H9 (cell line): ENCODE data around the gene HECW1. TPM values are rescaled to one million over a fixed set of nuclear protein-coding genes. Genes with fewer than 3 reads are reported as not detected.

Experiments used
- DNase-seq: peaks from one replicate; pipeline ENCODE4 v3.0.0-alpha.2; 2017
- H2AFZ ChIP-seq: one replicate; pipeline ENCODE4 v1.6.1; 2013; ENCODE audit warnings: mild to moderate bottlenecking, low read length, control low read depth, moderate library complexity
- H2AK5ac ChIP-seq: 2 replicates; pipeline ENCODE4 v1.6.1; 2013; ENCODE audit warnings: low read length, control low read depth, mixed read lengths; ENCODE audit not compliant: insufficient read length
- H2BK120ac ChIP-seq: one replicate; pipeline ENCODE4 v1.6.1; 2013; ENCODE audit warnings: low read depth, mild to moderate bottlenecking, low read length, control low read depth, inconsistent platforms; ENCODE audit not compliant: poor library complexity, severe bottlenecking
- H2BK12ac ChIP-seq: 2 replicates; pipeline ENCODE4 v1.6.1; 2013; ENCODE audit warnings: low read length, control low read depth, mixed read lengths, low read depth; ENCODE audit not compliant: insufficient read length
- H2BK15ac ChIP-seq: 2 replicates; pipeline ENCODE4 v1.6.1; 2013; ENCODE audit warnings: low read depth, low read length, control low read depth
- H2BK20ac ChIP-seq: one replicate; pipeline ENCODE4 v1.6.1; 2013; ENCODE audit warnings: low read depth, mild to moderate bottlenecking, low read length, control low read depth, inconsistent platforms; ENCODE audit not compliant: poor library complexity, severe bottlenecking
- H2BK5ac ChIP-seq: 2 replicates; pipeline ENCODE4 v1.6.1; 2013; ENCODE audit warnings: low read length, control low read depth, mixed read lengths; ENCODE audit not compliant: insufficient read length
- H3K14ac ChIP-seq: 2 replicates; pipeline ENCODE4 v1.6.1; 2013; ENCODE audit warnings: low read length, control low read depth; ENCODE audit not compliant: insufficient read depth
- H3K18ac ChIP-seq: 2 replicates; pipeline ENCODE4 v1.6.1; 2013; ENCODE audit warnings: low read depth, mild to moderate bottlenecking, mixed read lengths, low read length, control low read depth; ENCODE audit not compliant: insufficient read length
- H3K23ac ChIP-seq: 2 replicates; pipeline ENCODE4 v1.6.1; 2013; ENCODE audit warnings: low read length, control low read depth, mixed read lengths, low read depth; ENCODE audit not compliant: insufficient read length
- H3K23me2 ChIP-seq: 2 replicates; pipeline ENCODE4 v1.6.1; 2013; ENCODE audit warnings: low read depth, mild to moderate bottlenecking, mixed read lengths, low read length, control low read depth; ENCODE audit not compliant: insufficient read length, poor library complexity, severe bottlenecking
- H3K27ac ChIP-seq: 2 replicates; pipeline ENCODE4 v1.5.1; 2013; ENCODE audit warnings: low read length, control low read depth, mixed read lengths, low read depth; ENCODE audit not compliant: insufficient read length
- H3K27me3 ChIP-seq: 2 replicates; pipeline ENCODE4 v1.6.1; 2013; ENCODE audit warnings: low read length, control low read depth, inconsistent platforms; ENCODE audit not compliant: insufficient read depth
- H3K4ac ChIP-seq: 2 replicates; pipeline ENCODE4 v1.6.1; 2013; ENCODE audit warnings: low read depth, mild to moderate bottlenecking, control low read depth, inconsistent platforms, low read length, moderate library complexity
- H3K4me1 ChIP-seq: 2 replicates; pipeline ENCODE4 v1.6.1; 2013; ENCODE audit warnings: low read length, control low read depth, inconsistent platforms; ENCODE audit not compliant: insufficient read depth
- H3K4me2 ChIP-seq: 2 replicates; pipeline ENCODE4 v1.6.1; 2013; ENCODE audit warnings: low read length, control low read depth, mixed read lengths; ENCODE audit not compliant: insufficient read length, insufficient read depth
- H3K56ac ChIP-seq: 2 replicates; pipeline ENCODE4 v1.6.1; 2013; ENCODE audit warnings: low read depth, mild to moderate bottlenecking, mixed read lengths, low read length, control low read depth; ENCODE audit not compliant: insufficient read length
- H3K79me1 ChIP-seq: 2 replicates; pipeline ENCODE4 v1.6.1; 2013; ENCODE audit warnings: low read depth, mild to moderate bottlenecking, moderate library complexity, low read length, control low read depth, inconsistent platforms; ENCODE audit not compliant: insufficient read depth, poor library complexity, severe bottlenecking
- H3K79me2 ChIP-seq: 2 replicates; pipeline ENCODE4 v1.6.1; 2013; ENCODE audit warnings: low read length, control low read depth, inconsistent platforms; ENCODE audit not compliant: insufficient read depth
- H3K9ac ChIP-seq: 2 replicates; pipeline ENCODE4 v1.6.1; 2013; ENCODE audit warnings: low read length, control low read depth, mixed read lengths; ENCODE audit not compliant: insufficient read length; ENCODE audit errors: extremely low read depth
- H3K9me3 ChIP-seq: one replicate; pipeline ENCODE4 v1.6.1; 2013; ENCODE audit warnings: low read depth, low read length, inconsistent platforms; ENCODE audit not compliant: control insufficient read depth
- H3T11ph ChIP-seq: one replicate; pipeline ENCODE4 v1.6.1; 2013; ENCODE audit warnings: mild to moderate bottlenecking, low read length, control low read depth, inconsistent platforms
- H4K20me1 ChIP-seq: one replicate; pipeline ENCODE4 v1.6.1; 2013; ENCODE audit not compliant: control insufficient read depth, insufficient read length, insufficient read depth
- H4K5ac ChIP-seq: 2 replicates; pipeline ENCODE4 v1.6.1; 2013; ENCODE audit warnings: low read depth, mild to moderate bottlenecking, mixed read lengths, low read length, control low read depth; ENCODE audit not compliant: insufficient read length
- H4K8ac ChIP-seq: replicated peaks from 2 replicates; pipeline ENCODE4 v1.6.1; 2013; ENCODE audit warnings: low read length, control low read depth, mixed read lengths, low read depth; ENCODE audit not compliant: insufficient read length
- H4K91ac ChIP-seq: 2 replicates; pipeline ENCODE4 v1.6.1; 2013; ENCODE audit warnings: low read depth, mild to moderate bottlenecking, moderate library complexity, mixed read lengths, low read length, control low read depth; ENCODE audit not compliant: insufficient read length
- H3K27ac Mint-ChIP-seq, 3 experiments: 2 replicates in 2 of 3; 3 replicates in 1 of 3; pipeline ENCODE4 v1.8.0; 2020 to 2021; ENCODE audit warnings: mixed read lengths in 3 of 3, mild to moderate bottlenecking in 1 of 3, moderate library complexity in 1 of 3
- H3K27me3 Mint-ChIP-seq: 2 replicates; pipeline ENCODE4 v1.8.0; 2021; ENCODE audit warnings: low read depth, mild to moderate bottlenecking, moderate library complexity, mixed read lengths
- H3K36me3 Mint-ChIP-seq, 3 experiments: 2 replicates in 2 of 3; 3 replicates in 1 of 3; pipeline ENCODE4 v1.8.0; 2020 to 2021; ENCODE audit warnings: low read depth in 3 of 3, mixed read lengths in 3 of 3; ENCODE audit not compliant: insufficient read depth in 1 of 3
- H3K4me1 Mint-ChIP-seq, 2 experiments: 2 replicates each; pipeline ENCODE4 v1.8.0; 2020; ENCODE audit warnings: mixed read lengths in 2 of 2
- H3K4me3 Mint-ChIP-seq, 2 experiments: 2 replicates in 1 of 2; 3 replicates in 1 of 2; pipeline ENCODE4 v1.8.0; 2020 to 2021; ENCODE audit warnings: mild to moderate bottlenecking in 2 of 2, mixed read lengths in 2 of 2, moderate library complexity in 1 of 2
- H3K9me3 Mint-ChIP-seq, 2 experiments: 2 replicates in 1 of 2; 3 replicates in 1 of 2; pipeline ENCODE4 v1.8.0; 2020; ENCODE audit warnings: mild to moderate bottlenecking in 2 of 2, mixed read lengths in 2 of 2, moderate library complexity in 1 of 2
- CTCF ChIP-seq: fragments of 200-600 bp; sonication (generic); conservative IDR thresholded peaks from 3 replicates; pipeline ENCODE4 v1.8.0; 2021; ENCODE audit warnings: antibody characterized with exemption, mild to moderate bottlenecking
- WGBS: extraction: QIAGEN DNeasy Blood & Tissue Kit; methylation state at CpG from one replicate; pipeline ENCODE4 v1.1.7; 2013; ENCODE audit warnings: missing lambda C conversion rate, low lambda C conversion rate, mixed read lengths; ENCODE audit not compliant: insufficient read length; ENCODE audit errors: extremely low coverage; 5-methylcytosine and 5-hydroxymethylcytosine counted together
- total RNA-seq: library from RNA; stranded (reverse); gene quantifications from 2 replicates; pipeline ENCODE4 v1.2.1, GENCODE V29; 2021

HECW1 gene
- total RNA-seq, 1 experiment from 2014 or later: 5.0 TPM

- Histone ChIP-seq H2BK120ac (no peak overlapping the region), H4K8ac (no peak overlapping the region), H2AK5ac (no peak overlapping the region), H2BK15ac (no peak overlapping the region), H2AFZ (no peak overlapping the region), H3K18ac (no peak overlapping the region), H2BK20ac (no peak overlapping the region), H3K79me1 (no peaks in the 10 kb centered on the region), H3K4me2 (no peak overlapping the region), H3K27me3 (no peaks in the 10 kb centered on the region), H3K9ac (no peak overlapping the region), H3K9me3 (no peaks in the 10 kb centered on the region), H3K23ac (no peak overlapping the region), H2BK12ac (no peak overlapping the region), H3T11ph (no peak overlapping the region), H3K23me2 (no peaks in the 10 kb centered on the region), H3K27ac (no peak overlapping the region), H3K14ac (no peak overlapping the region), H4K5ac (no peak overlapping the region), H3K4me1 (no peaks in the 10 kb centered on the region), H4K20me1 (no peaks in the 10 kb centered on the region), H4K91ac (no peak overlapping the region), H2BK5ac (no peak overlapping the region), H3K79me2 (peaks cover 2% of the 10 kb centered on the region; the same call in 1 of the 2 replicates), H3K56ac (no peak overlapping the region), H3K4ac (no peak overlapping the region)
- no peak for TF ChIP-seq CTCF
- no peaks in the 10 kb centered on the region; a peak in 1 of 4 replicates for H3K4me1 Mint-ChIP-seq
- no CpG with 5 or more reads among the region's 5 CpGs for WGBS
- H3K9me3 Mint-ChIP-seq: no peaks in the 10 kb centered on the region
- DNase-seq: no peak
- peaks cover 0 to 24% (median 17%) of the 10 kb centered on the region in 3 experiments; a peak in 4 of 7 replicates for H3K36me3 Mint-ChIP-seq
- H3K27me3 Mint-ChIP-seq: no peaks in the 10 kb centered on the region
- no peak overlapping the region for H3K27ac Mint-ChIP-seq
- H3K4me3 Mint-ChIP-seq: no peak overlapping the region
Observed at GRCh38 chr7:43612128-43612527, 499.7 kb downstream of the HECW1 start.
